AG04449 (cell line): ENCODE measurements around the gene UBE2C.

ENCODE experiments used
- CTCF ChIA-PET: fragments of 350-600 bp; formaldehyde crosslinking; extraction: SDS; loops from one replicate; lab custom pipeline; 2021; ENCODE audit warnings: antibody characterized with exemption; lab: Yijun Ruan, JAX
- POLR2A ChIA-PET: fragments of 400-600, 350-600 bp; formaldehyde crosslinking; extraction: SDS; loops from one replicate; lab custom pipeline; 2020; ENCODE audit warnings: antibody characterized with exemption, inconsistent platforms; lab: Yijun Ruan, JAX
- DNase-seq: peaks from one replicate; pipeline ENCODE4 v3.0.0-alpha.2; 2010; ENCODE audit warnings: low read depth, low spot score
- H3K4me3 ChIP-seq: 2 replicates; pipeline ENCODE4 v1.5.1; 2011; ENCODE audit warnings: low read depth, mild to moderate bottlenecking, control low read depth, low read length
- CTCF ChIP-seq: IDR thresholded peaks from one replicate; pipeline ENCODE4 v1.5.1; 2011; ENCODE audit warnings: mild to moderate bottlenecking, moderate library complexity, low read length, control low read depth, inconsistent platforms; ENCODE audit not compliant: insufficient read depth; ENCODE audit errors: missing control alignments

UBE2C gene

GRCh38 chr20:45840700-45841198 lies 28.3 kb downstream of the UBE2C start:
- ChIA-PET CTCF (interaction anchor here (1.4 kb wide), 1 partner anchor 49 kb away, joined by 3 read pairs; no protein-coding TSS in a partner anchor), POLR2A (interaction anchor here (1.0 to 1.5 kb wide), 3 partner anchors 11 to 40 kb away, joined by 3 to 4 read pairs (median 3); partner anchors contain the start of genes ACOT8 and ZSWIM1)
- no peak for TF ChIP-seq CTCF
- H3K4me3 ChIP-seq, result no peak overlapping the region
- no peak for DNase-seq

- CTCF ChIA-PET, result interaction anchor here (1.0 to 2.1 kb wide), 4 partner anchors 18 to 49 kb away, joined by 3 to 6 read pairs (median 3); no protein-coding TSS in a partner anchor
- POLR2A ChIA-PET, result interaction anchor here (0.7 to 1.9 kb wide), 5 partner anchors 8 to 93 kb away, joined by 3 to 9 read pairs (median 4); partner anchors contain the start of genes ACOT8, PCIF1 and SNX21
- DNase-seq, result no peak
- no peak for TF ChIP-seq CTCF
- no peak overlapping the region for H3K4me3 ChIP-seq
Measured at GRCh38 chr20:45841407-45842129, 29.1 kb downstream of the UBE2C start.

GRCh38 chr20:45842169-45842812 lies 29.8 kb downstream of the UBE2C start:
- H3K4me3 ChIP-seq, result no peak overlapping the region
- no peak for TF ChIP-seq CTCF
- POLR2A ChIA-PET, result interaction anchor here (0.7 to 1.9 kb wide), 5 partner anchors 9 to 93 kb away, joined by 3 to 9 read pairs (median 4); partner anchors contain the start of genes ACOT8, PCIF1 and SNX21
- CTCF ChIA-PET, result interaction anchor here (0.8 to 2.1 kb wide), 5 partner anchors 9 to 48 kb away, joined by 3 to 6 read pairs (median 3); partner anchors contain the start of gene SNX21
- DNase-seq, result peak; percentile 23

GRCh38 chr20:45843506-45843905 lies 31.1 kb downstream of the UBE2C start:
- no peak overlapping the region for H3K4me3 ChIP-seq
- POLR2A ChIA-PET, result interaction anchor here (0.6 kb wide), 1 partner anchor 1485 kb away, joined by 3 read pairs; no protein-coding TSS in a partner anchor
- DNase-seq, result no peak
- CTCF ChIA-PET, result no interaction called here
- TF ChIP-seq CTCF, result no peak

- no peak for DNase-seq
- CTCF ChIA-PET, result interaction anchor here (0.8 kb wide), 1 partner anchor 23 kb away, joined by 3 read pairs; no protein-coding TSS in a partner anchor
- no peak for TF ChIP-seq CTCF
- H3K4me3 ChIP-seq, result no peak overlapping the region
- POLR2A ChIA-PET, result no interaction called here
Measured at GRCh38 chr20:45845452-45845851, 33.0 kb downstream of the UBE2C start.
